ENCODE results near the gene ARHGAP1.
"Not testable (repeated sequence)": the region's sequence is repeated elsewhere in the genome, so short reads cannot be mapped to it uniquely, and the experiment has no call there.

The ARHGAP1 gene

DNA sequence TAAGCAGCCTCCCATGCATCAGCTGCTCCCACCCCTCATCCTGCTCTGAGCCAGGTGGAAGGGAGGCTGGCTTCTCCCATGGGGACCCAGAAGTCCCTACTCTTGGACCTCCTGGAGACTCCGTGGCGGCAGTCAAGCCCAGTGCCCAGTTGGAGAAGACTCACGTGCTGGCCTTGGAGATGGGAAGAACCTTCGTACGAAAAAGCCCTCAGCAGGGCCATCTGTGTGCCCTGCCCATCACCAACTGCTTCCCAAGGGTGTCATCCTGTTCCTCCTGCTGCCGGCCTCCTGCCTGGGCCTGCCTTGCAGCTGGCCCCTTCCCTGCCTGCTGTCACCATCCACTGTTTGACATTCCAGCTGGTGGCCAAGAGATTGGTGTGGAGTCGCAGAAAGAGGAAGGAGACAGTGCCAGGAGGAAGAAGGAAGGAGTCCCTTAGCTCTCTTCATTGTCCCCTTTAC lies 28.0 kb downstream of the ARHGAP1 start:
- no peak for DNase-seq

DNA sequence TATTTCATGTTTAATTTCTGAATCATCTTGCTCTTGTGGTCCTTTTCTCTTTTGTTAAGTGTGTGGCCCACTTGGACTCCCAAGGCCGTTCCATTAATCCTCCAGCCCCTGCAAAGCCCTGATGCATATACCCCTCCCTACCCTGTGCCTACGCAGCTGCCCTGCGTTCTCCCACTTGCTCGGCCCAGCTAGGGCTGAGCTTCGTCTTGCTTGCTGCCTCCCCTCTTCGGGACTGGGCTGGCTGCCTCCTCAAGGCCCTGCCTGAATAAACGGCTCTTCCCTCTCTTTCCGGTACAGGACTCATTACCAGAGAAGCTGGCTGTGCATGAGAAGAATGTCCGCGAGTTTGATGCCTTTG lies 28.5 kb downstream of the ARHGAP1 start:
- no peak for DNase-seq

DNA sequence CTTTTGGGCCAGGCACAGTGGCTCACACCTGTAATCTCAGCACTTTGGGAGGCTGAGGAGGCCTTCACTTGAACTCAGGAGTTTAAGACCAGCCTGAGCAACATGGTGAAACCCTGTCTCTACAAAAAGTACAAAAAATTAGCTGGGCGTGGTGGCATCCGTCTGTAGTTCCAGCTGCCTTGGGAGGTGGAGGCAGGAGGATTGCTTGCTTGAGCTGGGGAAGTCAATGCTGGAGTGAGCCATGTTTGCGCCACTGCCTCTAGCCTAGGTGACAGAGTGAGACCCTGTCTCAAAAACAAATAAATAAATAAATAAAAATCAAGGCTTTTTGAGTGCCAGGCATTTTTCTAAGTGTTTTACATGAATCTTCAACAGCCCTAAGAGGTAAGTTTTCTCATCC lies 29.9 kb downstream of the ARHGAP1 start:
- not testable (repeated sequence) for DNase-seq

DNA sequence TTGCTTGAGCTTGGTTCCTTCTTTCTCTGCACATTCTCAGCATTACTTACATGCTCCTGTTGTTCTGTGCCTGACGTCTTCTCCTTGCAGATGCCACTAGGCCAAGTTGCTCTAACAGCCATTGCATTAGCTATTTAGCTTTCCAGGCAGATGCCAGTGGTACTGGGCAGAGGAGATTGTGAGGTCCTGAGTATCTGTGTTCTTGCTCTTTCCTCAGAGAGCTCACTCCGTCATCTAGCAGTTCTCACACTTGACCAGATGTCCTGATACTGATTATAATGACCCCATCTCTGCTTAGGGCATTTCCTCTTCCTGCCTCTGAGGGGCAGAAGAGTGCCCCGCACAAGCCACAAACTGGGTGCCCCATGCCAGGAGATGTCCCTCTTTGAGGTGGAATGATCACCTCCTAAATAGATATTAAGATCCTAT lies 30.7 kb downstream of the ARHGAP1 start:
- no peak for DNase-seq

DNA sequence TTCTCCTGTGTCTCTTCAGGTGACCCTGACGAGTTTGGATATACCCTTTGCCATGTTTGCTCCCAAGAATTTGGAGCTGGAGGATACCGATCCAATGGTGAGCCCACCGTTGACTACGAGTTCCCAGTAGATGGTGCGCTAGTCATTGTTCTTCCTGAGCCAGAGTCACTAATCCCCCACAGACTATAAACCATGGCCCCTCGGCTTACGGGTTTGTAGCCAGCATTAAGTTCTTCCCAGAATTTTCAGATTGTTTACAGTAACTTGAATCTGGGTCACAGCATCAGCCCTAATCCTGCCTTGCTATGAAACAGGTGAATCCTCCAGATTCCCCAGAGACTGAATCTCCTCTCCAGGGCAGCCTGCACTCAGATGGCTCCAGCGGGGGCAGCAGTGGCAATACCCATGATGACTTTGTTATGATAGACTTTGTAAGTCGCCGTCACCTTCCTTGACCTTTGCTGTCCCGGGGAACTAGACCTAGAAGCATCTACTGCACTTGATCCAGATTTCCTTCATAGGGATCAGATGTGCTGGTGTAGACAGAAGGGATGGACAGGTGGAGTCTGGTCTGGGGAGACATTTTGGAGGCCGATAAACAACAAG lies 31.8 kb downstream of the ARHGAP1 start:
- no peak for DNase-seq

DNA sequence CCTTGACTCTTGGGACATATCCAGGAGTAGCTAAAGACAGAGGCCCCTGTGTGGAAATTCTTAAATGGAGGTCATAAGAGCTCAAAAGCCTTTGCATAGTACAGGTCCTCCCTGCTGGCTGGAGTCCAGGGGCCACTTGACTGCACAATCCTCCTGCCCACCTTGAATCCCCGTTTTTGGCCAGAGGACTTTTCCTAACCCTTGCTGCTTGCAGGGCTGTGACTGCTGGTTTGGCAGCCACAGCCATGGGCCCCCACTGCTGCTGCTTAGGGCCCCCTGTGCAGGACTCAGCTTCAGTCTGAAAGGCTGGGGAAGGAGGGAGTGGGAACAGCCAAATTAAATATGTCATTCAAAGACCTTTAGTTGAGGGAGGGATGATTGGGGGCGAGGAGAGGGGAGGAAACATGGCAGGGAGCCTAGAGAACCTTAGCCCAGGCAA lies 33.4 kb downstream of the ARHGAP1 start:
- peak in 1 of 14 donors; percentile 36 for DNase-seq

DNA sequence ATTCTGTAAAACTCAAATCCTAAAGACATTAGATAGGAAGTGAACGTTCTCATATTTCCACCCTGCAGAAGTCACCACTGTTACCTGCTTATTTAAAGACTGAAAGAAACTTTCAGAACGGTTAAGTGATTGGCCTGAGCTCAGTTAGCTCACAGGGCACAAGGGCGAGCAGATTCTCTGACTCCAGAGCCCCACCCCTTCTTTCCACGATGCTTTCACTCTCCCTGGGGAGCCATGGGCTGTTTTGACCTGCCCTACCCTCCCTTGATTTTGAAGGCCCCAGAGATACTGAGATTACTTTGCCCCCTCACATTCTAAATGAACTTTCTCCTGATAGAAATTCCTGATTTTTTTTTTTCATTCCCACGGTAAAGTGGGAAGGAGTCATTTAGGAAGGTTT lies 33.9 kb downstream of the ARHGAP1 start:
- no peak for DNase-seq

DNA sequence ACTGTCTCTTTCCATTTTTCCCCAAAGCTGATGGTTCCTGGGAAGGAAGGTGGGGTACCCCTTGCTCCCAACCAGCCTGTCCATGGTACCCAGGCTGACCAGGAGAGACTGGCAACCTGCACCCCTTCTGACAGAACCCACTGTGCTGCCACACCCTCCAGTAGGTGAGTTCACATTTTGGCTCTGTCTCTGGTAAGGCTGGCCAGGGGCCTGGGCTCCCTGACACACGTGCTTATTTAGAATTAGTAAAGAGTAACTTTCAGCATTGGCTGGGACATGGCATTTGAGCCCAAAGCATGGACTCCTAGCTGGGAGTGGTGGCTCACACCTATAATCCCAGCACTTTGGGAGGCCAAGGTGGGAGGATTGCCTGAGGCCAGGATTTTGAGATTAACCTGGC lies 35.1 kb downstream of the ARHGAP1 start:
- DNase-seq: no peak

DNA sequence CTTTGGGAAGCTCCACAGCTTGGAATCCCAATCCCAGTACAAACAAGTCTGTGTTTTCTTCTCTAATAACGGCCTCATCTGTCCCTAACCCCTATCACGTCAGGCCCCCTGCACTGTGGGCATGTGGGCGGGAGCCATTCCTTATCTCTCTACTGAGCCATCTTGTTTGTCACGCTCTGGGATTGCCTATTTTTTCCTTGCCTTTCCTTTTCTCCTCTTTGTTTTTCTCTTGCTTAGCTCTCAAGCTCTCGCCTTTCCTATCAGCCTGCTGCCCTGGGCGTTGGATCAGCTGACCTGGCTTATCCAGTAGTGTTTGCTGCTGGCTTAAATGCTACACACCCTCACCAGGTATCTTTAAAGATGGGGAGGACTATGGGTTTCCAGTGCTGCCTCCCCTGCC lies 35.8 kb downstream of the ARHGAP1 start:
- DNase-seq: no peak

DNA sequence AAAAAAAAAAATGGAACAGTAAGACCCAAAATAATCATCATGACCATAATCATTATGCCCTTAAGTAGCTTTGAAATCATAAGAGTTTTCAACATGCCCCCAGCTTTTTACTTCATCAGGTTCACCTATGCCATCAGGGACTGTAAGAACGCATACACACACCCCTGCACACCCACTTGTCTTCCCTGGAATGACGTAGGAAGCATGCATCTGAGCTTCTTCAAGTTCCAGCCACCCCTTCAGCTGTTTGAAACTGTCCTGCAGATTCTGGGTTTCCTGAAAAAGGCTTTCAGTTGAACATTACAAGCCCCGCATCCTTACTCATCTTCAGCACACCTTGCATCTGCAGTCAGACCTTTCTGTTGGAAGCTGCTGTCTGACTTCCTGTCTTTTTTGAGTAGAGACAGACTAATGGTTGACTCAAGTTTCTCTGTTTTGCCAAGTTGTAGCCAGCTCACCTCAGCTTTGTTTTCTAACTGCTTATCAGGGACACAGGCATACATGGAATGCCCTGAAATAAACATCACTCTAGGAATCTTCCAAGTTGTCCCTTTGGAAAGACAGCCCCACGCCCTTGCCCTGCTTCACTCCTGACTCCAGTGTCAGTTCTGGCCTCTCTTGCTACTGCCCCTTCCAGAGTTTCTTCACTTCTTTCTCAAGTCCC lies 37.0 kb downstream of the ARHGAP1 start:
- DNase-seq: no peak

DNA sequence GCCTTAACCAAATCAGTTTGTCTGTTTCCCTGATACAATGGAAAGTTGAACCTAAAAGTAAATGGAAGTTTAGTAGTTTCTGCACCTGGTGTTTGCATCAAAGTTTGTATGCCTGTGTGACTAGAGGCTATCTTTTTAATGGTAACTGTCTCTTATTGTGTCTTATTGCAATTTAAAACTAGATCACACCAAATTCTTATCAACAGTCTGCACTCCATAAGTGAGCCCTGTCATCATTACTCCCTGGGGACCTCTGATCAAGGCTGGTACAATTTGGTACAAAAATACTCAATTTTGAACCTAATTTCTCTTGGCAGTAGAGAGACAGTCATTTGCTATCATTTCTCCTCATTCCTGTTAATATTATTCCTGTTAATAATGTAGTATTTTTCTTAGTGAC lies 38.1 kb downstream of the ARHGAP1 start:
- no peak for DNase-seq

DNA sequence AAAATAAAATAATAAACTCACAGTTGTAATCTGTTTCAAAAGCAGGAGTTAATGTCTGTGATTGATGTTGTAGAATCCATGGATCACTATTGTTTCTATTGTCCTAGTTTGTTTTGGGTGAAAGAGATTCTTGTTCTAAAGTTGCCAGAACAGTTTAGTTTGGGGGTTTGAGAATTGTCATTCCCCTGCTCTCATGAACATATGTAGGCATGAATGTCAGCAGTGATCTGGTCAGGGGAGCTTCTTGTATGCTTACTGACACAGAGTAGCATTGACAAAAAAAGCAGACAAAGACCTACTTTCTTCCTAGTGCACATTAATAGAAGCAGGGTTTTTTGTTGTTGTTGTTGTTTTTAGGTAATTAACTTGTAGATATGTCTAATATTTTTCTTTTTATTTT lies 38.6 kb downstream of the ARHGAP1 start:
- no peak for DNase-seq

DNA sequence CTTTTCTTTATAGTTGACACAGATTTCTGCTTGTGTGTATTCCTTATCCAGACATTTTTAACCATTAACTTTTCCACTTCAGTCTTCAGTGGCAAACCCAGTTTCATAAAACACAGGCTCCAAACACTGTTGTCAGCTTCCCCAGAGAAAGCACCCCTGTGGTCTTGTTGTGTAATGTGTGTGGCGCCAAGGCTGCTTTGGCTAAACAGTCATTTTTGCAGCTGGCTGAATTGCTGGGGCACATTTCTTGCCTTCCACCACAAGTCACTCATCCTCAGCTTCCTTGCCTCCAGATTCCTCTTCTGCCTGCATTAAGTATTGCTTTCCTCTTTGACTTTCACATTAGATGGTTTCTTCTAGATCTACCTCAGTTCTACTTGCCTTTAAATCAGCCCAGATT lies 40.5 kb downstream of the ARHGAP1 start:
- DNase-seq: peak in 1 of 14 donors; percentile 26

DNA sequence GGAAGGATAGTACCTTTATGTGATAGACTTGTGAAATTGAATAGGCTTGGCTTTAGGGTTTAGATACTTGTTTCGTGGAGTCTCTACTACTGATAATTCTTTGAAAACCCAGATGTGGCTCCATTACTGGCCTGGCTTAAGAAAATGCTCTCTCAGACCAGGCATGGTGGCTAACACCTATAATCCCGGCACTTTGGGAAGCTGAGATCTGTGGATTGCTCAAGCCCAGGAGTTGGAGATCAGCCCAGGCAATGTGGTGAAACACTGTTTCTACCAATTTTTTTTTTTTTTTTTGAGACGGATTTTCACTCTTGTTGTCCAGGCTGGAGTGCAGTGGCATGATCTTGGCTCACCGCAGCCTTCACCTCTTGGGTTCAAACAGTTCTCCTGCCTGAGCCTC lies 42.2 kb downstream of the ARHGAP1 start:
- no peak for DNase-seq

DNA sequence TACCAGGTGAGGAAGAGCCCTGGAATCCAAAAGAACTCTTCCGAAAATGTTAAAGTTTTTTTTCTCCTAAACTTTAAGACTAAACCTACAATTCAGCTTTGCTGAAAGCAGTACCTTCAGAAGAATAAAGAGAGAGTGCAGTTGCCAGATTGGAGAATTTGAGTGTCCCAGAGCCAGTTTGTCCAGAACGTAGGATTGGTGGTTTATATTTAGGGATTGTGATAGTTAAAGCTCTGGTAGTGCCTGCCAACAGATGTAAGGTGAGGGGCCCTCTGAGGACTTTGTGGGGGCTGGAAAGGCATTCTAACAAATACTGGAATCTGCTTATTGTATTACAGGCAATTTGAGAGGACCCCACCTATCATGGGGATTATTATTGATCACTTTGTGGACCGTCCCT lies 43.2 kb downstream of the ARHGAP1 start:
- DNase-seq: no peak

DNA sequence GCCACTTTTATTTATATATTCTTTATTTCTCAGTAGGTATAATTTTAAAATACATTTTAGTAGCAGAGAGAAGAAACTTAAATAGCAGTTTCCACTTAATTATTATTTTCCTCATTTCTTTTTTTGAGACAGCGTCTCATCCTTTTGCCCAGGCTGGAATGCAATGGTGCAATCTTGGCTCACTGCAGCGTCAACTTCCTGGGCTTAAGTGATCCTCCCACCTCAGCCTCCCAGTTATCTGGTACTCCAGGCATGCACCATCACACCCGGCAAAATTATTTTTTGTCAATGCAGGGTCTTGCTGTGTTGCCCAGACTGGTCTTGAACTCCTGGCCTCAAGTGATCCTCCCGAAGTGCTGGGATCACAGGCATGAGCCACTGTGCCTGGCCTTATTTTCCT lies 44.8 kb downstream of the ARHGAP1 start:
- DNase-seq: no peak

DNA sequence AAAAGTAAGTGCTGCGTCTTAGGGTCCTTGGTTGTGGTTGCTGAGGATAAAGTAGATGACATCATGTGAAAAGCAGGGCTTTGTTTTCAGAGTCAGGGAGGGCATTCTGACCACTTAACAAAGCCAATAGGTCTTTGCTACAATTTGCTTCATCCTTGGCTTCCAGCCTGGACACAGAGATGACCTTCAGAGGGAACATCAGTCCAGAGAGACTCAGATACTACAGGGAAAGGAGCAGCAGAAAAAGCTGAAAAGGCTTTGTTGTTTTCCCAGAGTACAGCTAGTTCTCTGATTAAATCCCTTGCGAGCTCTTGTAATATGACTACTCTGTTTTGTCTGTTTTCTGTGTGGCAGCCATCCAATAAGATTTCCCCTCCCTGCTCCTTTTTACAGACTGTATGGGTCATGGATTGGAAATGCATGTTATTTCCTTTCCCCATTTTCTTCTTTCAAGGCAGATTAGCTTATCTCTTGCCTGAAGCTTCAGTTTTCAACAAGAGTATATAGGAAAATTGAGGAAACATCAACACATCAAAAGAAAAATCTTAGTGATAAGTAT lies 51.2 kb downstream of the ARHGAP1 start:
- DNase-seq: peak in 9 of 14 donors; percentile 27 to 56 (median 45)

DNA sequence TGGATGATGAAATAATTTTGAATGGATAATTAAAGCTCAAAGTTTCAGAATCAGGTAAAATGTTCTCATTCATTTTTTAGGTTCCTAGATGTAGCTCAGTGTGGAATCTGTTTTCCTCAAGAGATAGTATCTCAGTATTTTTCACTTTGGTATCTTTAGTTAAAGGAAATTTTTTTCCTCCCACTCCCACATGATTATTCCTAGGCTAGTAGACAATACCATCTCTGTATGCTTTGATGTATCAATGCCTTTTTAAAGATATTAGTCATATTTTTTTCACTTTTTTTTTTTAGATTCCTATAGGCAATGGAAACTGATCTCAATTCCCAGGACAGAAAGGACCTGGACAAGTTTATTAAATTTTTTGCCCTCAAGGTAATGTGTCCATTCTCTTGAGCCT lies 56.4 kb downstream of the ARHGAP1 start:
- DNase-seq: no peak

DNA sequence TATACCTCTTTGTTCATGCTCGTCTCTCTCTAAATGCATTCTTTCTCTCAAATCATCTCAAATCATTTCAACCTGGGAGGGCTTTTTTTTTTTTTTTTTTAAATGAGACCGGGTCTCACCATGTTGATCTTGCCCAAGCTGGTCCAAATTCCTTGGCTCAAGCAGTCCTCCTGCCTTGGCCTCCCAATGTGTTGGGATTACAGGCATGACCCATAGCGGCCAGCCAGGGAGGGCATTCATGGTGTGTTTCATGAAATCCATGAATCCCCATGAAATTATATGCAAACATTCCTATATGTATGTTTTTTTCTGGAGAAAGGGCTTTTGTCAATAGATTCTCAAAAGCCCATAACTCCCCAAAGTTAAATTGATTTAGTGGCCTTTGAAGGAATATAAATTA lies 56.9 kb downstream of the ARHGAP1 start:
- DNase-seq: no peak

DNA sequence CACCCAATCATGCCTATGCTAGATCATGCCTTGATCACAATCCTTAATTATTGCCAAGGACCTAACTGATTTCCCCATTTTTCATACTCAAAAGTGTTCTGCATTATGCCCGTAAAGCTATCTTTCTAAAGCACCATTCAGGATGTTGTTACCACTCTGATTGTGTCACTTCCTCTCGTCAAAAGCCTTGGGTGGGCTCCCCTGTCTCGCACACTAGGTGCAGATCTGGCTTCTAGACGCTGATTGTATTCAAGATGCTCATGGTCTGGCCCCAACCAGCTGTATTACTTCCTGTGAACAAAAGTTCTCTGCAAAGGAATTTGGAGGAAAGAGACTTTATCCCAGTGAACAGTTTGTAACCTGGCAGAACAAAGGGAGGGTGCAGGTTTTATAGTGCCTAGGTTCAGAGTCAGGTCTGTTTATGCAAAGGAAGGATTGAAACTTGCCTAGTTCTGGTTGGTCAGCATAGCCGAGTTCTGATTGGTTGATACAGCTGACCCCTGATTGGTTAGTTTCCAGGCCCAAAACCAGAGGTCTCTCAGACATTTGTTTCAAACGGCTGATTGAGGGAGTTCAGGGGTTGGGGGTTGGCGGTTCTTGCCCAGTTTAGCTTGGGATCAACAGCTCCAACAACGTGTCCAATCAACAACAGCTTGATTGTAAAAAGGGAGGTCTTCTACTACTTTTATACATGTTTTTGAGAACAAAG lies 57.6 kb downstream of the ARHGAP1 start:
- no peak for DNase-seq

DNA sequence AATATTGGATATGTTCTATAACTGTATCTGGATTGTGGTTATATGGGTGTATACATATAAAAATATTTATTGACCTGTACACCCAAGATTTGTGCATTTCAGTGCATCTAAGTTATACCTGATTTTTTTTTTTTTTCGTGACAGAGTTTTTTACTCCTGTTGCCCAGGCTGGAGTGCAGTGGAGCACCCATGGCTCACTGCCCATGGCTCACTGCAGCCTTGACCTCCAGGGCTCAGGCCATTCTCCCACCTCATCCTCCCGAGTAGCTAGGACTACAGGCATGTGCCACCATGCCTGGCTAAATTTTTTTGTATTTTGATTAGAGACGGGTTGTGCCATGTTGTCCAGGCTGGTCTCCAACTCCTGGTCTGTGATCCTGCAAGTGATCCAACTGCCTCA lies 58.8 kb downstream of the ARHGAP1 start:
- DNase-seq: no peak

DNA sequence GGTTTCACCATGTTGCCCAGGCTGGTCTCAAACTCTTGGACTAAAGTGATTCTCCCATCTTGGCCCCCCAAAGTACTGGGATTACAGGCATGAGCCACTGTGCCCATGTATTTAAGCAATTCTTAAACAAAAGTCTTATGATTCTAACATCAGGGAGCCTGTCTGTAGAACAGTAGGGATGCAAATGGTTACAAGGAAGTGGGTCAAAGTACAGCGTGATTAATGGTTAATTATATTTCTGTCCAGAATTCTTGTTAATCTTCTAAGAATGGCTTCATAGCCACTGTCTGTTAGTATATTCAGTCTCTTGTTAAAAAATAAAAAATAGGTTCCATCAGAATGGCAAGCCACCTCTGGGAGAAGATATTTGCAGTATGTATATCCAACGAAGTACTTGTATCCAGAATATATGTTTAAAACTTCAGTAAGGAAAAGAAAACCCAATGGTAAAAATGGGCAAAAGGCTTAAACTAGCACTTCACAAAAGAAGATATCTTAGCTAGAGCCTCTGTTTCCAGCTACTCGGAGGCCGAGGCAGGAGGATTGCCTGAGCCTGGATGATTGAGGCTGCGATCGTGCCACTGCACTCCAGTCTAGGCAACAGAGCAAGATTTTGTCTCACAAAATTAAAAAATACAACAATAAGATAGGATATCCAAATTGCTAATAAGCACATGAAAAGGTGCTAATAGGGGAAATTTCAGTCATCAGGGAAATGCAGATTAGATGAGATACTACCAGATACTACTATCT lies 60.2 kb downstream of the ARHGAP1 start:
- DNase-seq: no peak

Measured in C1 segment of cervical spinal cord (tissue), 14 donors.